Sigmoid colon (tissue), 7 donors: ENCODE measurements around the gene MAP1S. TPM values are rescaled to one million over a fixed set of nuclear protein-coding genes. Genes with fewer than 3 reads are reported as not detected.

Source experiments
- DNase-seq: peaks from one replicate; pipeline ENCODE4 v3.0.0-alpha.2; 2019
- H3K27ac ChIP-seq, 4 donors: fragments of 200-600 bp; sonication (generic); one replicate each; pipeline ENCODE4 v1.5.1; 2016 to 2019; ENCODE audit warnings: mild to moderate bottlenecking in 1 of 4
- H3K27me3 ChIP-seq, 3 donors: fragments of 200-600 bp; sonication (generic); one replicate each; pipeline ENCODE4 v1.5.1; 2019; ENCODE audit warnings: mild to moderate bottlenecking in 1 of 3
- H3K36me3 ChIP-seq, 4 donors: fragments of 200-600 bp; sonication (generic); one replicate each; pipeline ENCODE4 v1.5.1; 2016 to 2019
- H3K4me1 ChIP-seq, 4 donors: fragments of 200-600 bp; sonication (generic); one replicate each; pipeline ENCODE4 v1.5.1; 2017 to 2019
- H3K4me3 ChIP-seq, 4 donors: fragments of 200-600 bp; sonication (generic); one replicate each; pipeline ENCODE4 v1.5.1; 2017 to 2019; ENCODE audit warnings: mild to moderate bottlenecking in 2 of 4, moderate library complexity in 1 of 4
- H3K9me3 ChIP-seq, 4 donors: fragments of 200-600 bp in 3 of 4; sonication (generic) in 3 of 4; one replicate each; pipeline versions ENCODE4 v1.5.1 to v1.6.1; 2013 to 2019
- CTCF ChIP-seq, 4 experiments: fragments of 450-650 bp in 3 of 4; fragments of 200-600 bp in 1 of 4; IDR thresholded peaks; one replicate each; pipeline ENCODE4 v1.5.1; 2016 to 2019; ENCODE audit warnings: antibody characterized with exemption in 4 of 4, mild to moderate bottlenecking in 3 of 4, moderate library complexity in 2 of 4
- EP300 ChIP-seq, 4 donors: sonication (generic); formaldehyde crosslinking; IDR thresholded peaks; one replicate each; pipeline ENCODE4 v1.6.1; 2017; ENCODE audit warnings: antibody characterized with exemption in 4 of 4
- POLR2A ChIP-seq, 2 donors: fragments of 450-650 bp; IDR thresholded peaks; one replicate each; pipeline ENCODE4 v1.6.1; 2016; ENCODE audit warnings: antibody characterized with exemption in 2 of 2, mild to moderate bottlenecking in 2 of 2, moderate library complexity in 2 of 2
- POLR2AphosphoS5 ChIP-seq, 4 donors: sonication (generic); formaldehyde crosslinking; IDR thresholded peaks; one replicate each; pipeline ENCODE4 v1.6.1; 2017; ENCODE audit warnings: antibody characterized with exemption in 4 of 4
- WGBS, 2 donors: extraction: QIAGEN DNeasy Blood & Tissue Kit; methylation state at CpG; one replicate each; pipeline ENCODE4 v1.1.7; 2013; 5-methylcytosine and 5-hydroxymethylcytosine counted together
- intact Hi-C: fragments of 100-400 bp; cut with DNase I; formaldehyde crosslinking; loops from one replicate; pipeline ENCODE4 v1.15.1; 2023
- polyA plus RNA-seq, 3 donors: library from polyadenylated mRNA; stranded (reverse); fragments of 200-250 nt; gene quantifications; one replicate each; pipeline ENCODE4 v1.2.3, GENCODE V29; 2013
- total RNA-seq, 4 donors: library from RNA; depleted of rRNA; stranded (reverse); fragments of >200 nt; gene quantifications; one replicate each; pipeline ENCODE4 v1.1.0, GENCODE V29; 2016
- donor health status: healthy with polysubstance abuse.
- donor health status: Bipolar disorder and iron deficiency.
- donor health status: healthy.

MAP1S gene
- total and polyA plus RNA-seq, 7 donors: 13.3 to 35.8 (median 15.7) TPM

DNA sequence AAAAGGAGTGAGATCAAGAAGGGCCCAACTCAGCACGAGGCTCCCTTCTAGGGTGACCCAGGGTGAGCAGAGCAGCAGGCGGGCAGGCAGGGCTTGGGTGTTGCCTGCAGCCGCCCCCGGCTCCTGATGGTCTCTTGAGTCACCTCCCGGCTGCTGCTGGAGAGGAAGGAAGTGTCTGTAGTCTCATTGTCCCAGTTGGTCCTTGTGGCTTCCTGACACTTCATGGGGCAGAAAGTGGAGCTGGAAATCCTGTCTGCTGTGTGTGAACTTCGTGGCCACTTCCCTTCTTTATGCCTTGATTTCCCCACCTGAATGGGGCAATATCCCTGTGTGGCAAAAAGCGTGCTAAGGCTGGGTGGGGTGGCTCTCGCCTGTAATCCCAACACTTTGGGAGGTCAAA, 2.5 kb downstream of the MAP1S start:
- H3K9me3 ChIP-seq: no peaks in the 10 kb centered on the region
- 45 to 54% methylated on average over 8 of the region's 8 CpGs for WGBS, 2 donors
- intact Hi-C loops: no loop called here
- H3K4me3 ChIP-seq: no peak overlapping the region
- H3K27me3 ChIP-seq: no peaks in the 10 kb centered on the region
- peak overlapping the region in 1 of 4 donors; percentile 22 for H3K27ac ChIP-seq
- H3K36me3 ChIP-seq: peaks cover 16 to 34% (median 23%) of the 10 kb centered on the region in 4 donors
- H3K4me1 ChIP-seq: peaks cover 0 to 51% (median 46%) of the 10 kb centered on the region in 4 donors
- TF ChIP-seq POLR2AphosphoS5 (IDR thresholded peaks at IDR 0.05) (no peak), EP300 (IDR thresholded peaks at IDR 0.05) (no peak), POLR2A (IDR thresholded peaks at IDR 0.05) (no peak), CTCF (IDR thresholded peaks at IDR 0.05) (no peak)
- DNase-seq: no peak

GRCh38 chr19:17722655-17723240, 3.5 kb downstream of the MAP1S start:
- Histone ChIP-seq H3K27ac (no peak overlapping the region), H3K4me3 (no peak overlapping the region), H3K27me3 (no peaks in the 10 kb centered on the region), H3K9me3 (no peaks in the 10 kb centered on the region), H3K4me1 (peaks cover 0 to 44% (median 37%) of the 10 kb centered on the region in 4 donors), H3K36me3 (peaks cover 25 to 43% (median 32%) of the 10 kb centered on the region in 4 donors)
- DNase-seq: no peak
- TF ChIP-seq POLR2A (IDR thresholded peaks at IDR 0.05) (no peak), CTCF (IDR thresholded peaks at IDR 0.05) (no peak), EP300 (IDR thresholded peaks at IDR 0.05) (no peak), POLR2AphosphoS5 (IDR thresholded peaks at IDR 0.05) (no peak)
- intact Hi-C loops: no loop called here
- 88 to 90% methylated on average over 12 of the region's 12 CpGs for WGBS, 2 donors

- H3K36me3 ChIP-seq: peaks cover 27 to 61% (median 46%) of the 10 kb centered on the region in 4 donors
- H3K4me3 ChIP-seq: no peak overlapping the region
- intact Hi-C loops: no loop called here
- H3K4me1 ChIP-seq: peaks cover 0 to 31% (median 26%) of the 10 kb centered on the region in 4 donors
- no peak overlapping the region for H3K27ac ChIP-seq
- WGBS, 2 donors: 94 to 98% methylated on average over 7 of the region's 7 CpGs
- DNase-seq: no peak
- H3K9me3 ChIP-seq: no peaks in the 10 kb centered on the region
- no peaks in the 10 kb centered on the region for H3K27me3 ChIP-seq
- TF ChIP-seq POLR2AphosphoS5 (IDR thresholded peaks at IDR 0.05) (no peak), CTCF (IDR thresholded peaks at IDR 0.05) (no peak), EP300 (IDR thresholded peaks at IDR 0.05) (no peak), POLR2A (IDR thresholded peaks at IDR 0.05) (no peak)
These were observed 5.4 kb downstream of the MAP1S start for GRCh38 chr19:17724655-17725054.

GRCh38 chr19:17725422-17726078, 6.3 kb downstream of the MAP1S start:
- peaks cover 27 to 70% (median 52%) of the 10 kb centered on the region in 4 donors for H3K36me3 ChIP-seq
- H3K4me1 ChIP-seq: peaks cover 0 to 22% (median 20%) of the 10 kb centered on the region in 4 donors
- WGBS, 2 donors: 84 to 90% methylated on average over 21 of the region's 21 CpGs
- no peak for TF ChIP-seq POLR2AphosphoS5 (IDR thresholded peaks at IDR 0.05)
- no peak for TF ChIP-seq EP300 (IDR thresholded peaks at IDR 0.05)
- TF ChIP-seq POLR2A (IDR thresholded peaks at IDR 0.05): no peak
- no peak for TF ChIP-seq CTCF (IDR thresholded peaks at IDR 0.05)
- no peak overlapping the region for H3K27ac ChIP-seq
- no peaks in the 10 kb centered on the region for H3K27me3 ChIP-seq
- H3K4me3 ChIP-seq: no peak overlapping the region
- DNase-seq: no peak
- H3K9me3 ChIP-seq: no peaks in the 10 kb centered on the region
- intact Hi-C loops: no loop called here
